Neutrophil (primary cell): ENCODE results near the gene TMEM229B.

Source experiments
- H3K27ac ChIP-seq: fragments of 200-600 bp; sonication (generic); 2 replicates; pipeline ENCODE4 v1.5.1; 2016; ENCODE audit warnings: mild to moderate bottlenecking, moderate library complexity
- H3K27me3 ChIP-seq: fragments of 200-600 bp; sonication (generic); 2 replicates; pipeline ENCODE4 v1.6.0; 2016; ENCODE audit warnings: mild to moderate bottlenecking
- H3K36me3 ChIP-seq: fragments of 200-600 bp; sonication (generic); 2 replicates; pipeline ENCODE4 v1.5.1; 2017
- H3K4me1 ChIP-seq, 2 experiments: fragments of 200-600 bp in 1 of 2; sonication (generic) in 1 of 2; 1 replicate in 1 of 2; 2 replicates in 1 of 2; pipeline versions ENCODE4 v1.5.1 to v1.6.1; 2013 to 2016; ENCODE audit warnings: low read depth in 1 of 2, low read length in 1 of 2, mild to moderate bottlenecking in 1 of 2, moderate library complexity in 1 of 2; ENCODE audit not compliant: control insufficient read depth in 1 of 2, insufficient read depth in 1 of 2
- H3K4me3 ChIP-seq, 2 experiments: fragments of 200-600 bp in 1 of 2; sonication (generic) in 1 of 2; 1 replicate in 1 of 2; 2 replicates in 1 of 2; pipeline ENCODE4 v1.5.1; 2013 to 2016; ENCODE audit warnings: low read depth in 1 of 2, low read length in 1 of 2, mild to moderate bottlenecking in 1 of 2, moderate library complexity in 1 of 2
- H3K9me3 ChIP-seq: fragments of 200-600 bp; sonication (generic); 2 replicates; pipeline ENCODE4 v1.5.1; 2016
- TF ChIP-seq, protein P1 (sequence below): fragments of 200-600 bp; sonication (generic); IDR thresholded peaks from 2 replicates; pipeline ENCODE4 v1.5.1; 2016; ENCODE audit warnings: antibody characterized with exemption

The TMEM229B gene

DNA sequence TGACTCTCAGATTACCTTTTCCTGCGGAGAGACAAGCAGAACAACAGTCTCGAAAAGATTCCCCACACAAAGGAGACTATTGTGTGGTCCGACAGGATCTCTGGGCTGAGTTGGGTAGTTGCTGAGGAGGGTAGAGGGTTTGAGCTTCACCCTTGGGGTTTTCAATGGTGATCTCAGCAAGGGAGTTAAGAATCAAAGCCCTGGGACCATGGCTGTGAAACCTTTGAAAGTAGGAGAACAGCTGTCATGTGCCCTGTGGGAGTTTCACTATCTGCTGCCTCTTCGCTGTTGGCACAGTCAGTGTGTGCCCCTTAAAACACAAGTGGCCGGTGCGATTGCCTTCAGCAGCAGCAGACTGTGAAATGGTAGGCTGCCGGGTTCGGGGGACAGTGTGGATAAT lies 62.4 kb downstream of the TMEM229B start:
- peaks cover 43% of the 10 kb centered on the region for H3K27me3 ChIP-seq
- peaks cover 0 to 6% of the 10 kb centered on the region in 2 experiments for H3K4me1 ChIP-seq
- no peak overlapping the region for H3K4me3 ChIP-seq
- no peaks in the 10 kb centered on the region for H3K9me3 ChIP-seq
- no peaks in the 10 kb centered on the region for H3K36me3 ChIP-seq
- TF ChIP-seq, protein P1, sequence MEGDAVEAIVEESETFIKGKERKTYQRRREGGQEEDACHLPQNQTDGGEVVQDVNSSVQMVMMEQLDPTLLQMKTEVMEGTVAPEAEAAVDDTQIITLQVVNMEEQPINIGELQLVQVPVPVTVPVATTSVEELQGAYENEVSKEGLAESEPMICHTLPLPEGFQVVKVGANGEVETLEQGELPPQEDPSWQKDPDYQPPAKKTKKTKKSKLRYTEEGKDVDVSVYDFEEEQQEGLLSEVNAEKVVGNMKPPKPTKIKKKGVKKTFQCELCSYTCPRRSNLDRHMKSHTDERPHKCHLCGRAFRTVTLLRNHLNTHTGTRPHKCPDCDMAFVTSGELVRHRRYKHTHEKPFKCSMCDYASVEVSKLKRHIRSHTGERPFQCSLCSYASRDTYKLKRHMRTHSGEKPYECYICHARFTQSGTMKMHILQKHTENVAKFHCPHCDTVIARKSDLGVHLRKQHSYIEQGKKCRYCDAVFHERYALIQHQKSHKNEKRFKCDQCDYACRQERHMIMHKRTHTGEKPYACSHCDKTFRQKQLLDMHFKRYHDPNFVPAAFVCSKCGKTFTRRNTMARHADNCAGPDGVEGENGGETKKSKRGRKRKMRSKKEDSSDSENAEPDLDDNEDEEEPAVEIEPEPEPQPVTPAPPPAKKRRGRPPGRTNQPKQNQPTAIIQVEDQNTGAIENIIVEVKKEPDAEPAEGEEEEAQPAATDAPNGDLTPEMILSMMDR, result no peak
- H3K27ac ChIP-seq, result no peak overlapping the region

DNA sequence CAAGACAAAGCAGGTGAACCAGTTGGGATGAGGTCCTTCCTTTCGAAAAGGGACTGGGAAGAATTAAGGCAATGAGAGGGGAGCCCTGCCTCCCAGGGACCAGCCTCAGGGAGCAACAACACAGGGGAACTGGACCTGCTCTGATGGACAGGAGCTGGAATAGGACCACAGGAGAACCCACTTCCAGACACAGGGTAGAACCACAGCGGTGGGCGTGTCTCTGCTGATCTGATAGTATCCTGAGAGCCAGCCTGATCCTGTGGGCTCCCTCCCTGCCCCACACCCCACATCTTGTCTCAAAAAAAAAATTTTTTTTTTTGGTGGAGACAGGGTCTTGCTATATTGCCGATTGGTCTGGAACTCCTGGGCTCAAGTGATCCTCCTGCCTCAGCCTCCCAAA lies 62.9 kb downstream of the TMEM229B start:
- TF ChIP-seq, protein P1, result no peak

DNA sequence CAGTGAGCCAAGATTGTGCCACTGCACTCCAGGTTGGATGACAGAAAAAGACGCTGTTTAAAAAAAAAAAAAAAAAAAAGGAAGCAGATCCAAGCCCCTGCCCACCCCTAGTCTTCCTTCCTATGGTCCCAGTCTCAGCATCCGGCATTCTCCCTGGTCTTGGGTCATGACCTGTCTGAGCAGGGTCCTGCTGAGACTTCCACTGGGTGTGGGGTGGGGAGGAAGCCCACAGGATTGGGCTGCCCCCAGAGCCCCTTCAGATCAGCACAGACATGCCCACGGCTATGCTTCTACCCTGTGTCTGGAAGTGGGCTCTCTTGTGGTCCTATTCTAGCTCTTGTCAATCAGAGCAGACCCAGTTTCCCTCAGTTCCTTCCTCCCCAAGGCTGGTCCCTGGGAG lies 64.0 kb downstream of the TMEM229B start:
- Histone ChIP-seq H3K36me3 (no peaks in the 10 kb centered on the region), H3K9me3 (no peaks in the 10 kb centered on the region), H3K4me3 (no peak overlapping the region), H3K27ac (no peak overlapping the region), H3K27me3 (peaks cover 43% of the 10 kb centered on the region), H3K4me1 (peaks cover 0 to 6% of the 10 kb centered on the region in 2 experiments)
- TF ChIP-seq, protein P1, result no peak

More for the DNA sequence above, 62.9 kb downstream of the TMEM229B start:
- Histone ChIP-seq H3K27me3 (peaks cover 43% of the 10 kb centered on the region), H3K27ac (no peak overlapping the region), H3K4me1 (peaks cover 0 to 6% of the 10 kb centered on the region in 2 experiments), H3K4me3 (no peak overlapping the region), H3K9me3 (no peaks in the 10 kb centered on the region), H3K36me3 (no peaks in the 10 kb centered on the region)

DNA sequence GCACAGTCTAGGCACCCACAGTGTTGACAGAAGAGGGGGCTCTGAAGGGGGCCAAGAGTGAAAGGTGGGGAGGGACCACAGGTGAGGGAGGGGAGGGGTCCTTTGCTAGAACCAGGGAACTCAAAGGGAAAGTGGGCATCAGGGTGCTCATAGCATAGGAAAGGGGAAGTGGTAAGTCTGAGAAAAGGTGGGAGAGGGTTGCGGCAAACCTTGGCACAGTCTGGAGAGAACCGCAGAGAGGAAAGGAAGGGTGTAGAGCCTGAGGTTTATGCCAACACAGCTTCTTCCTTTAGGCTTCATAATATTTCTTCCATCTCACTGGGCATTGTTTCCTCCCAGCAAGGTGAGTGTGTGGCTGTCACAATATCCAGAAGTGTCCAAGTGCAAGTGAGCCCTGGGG lies 65.1 kb downstream of the TMEM229B start:
- no peaks in the 10 kb centered on the region for H3K36me3 ChIP-seq
- TF ChIP-seq, protein P1, result no peak
- H3K27ac ChIP-seq, result no peak overlapping the region
- H3K27me3 ChIP-seq, result peaks cover 43% of the 10 kb centered on the region
- peaks cover 0 to 6% of the 10 kb centered on the region in 2 experiments for H3K4me1 ChIP-seq
- H3K4me3 ChIP-seq, result no peak overlapping the region
- H3K9me3 ChIP-seq, result no peaks in the 10 kb centered on the region

DNA sequence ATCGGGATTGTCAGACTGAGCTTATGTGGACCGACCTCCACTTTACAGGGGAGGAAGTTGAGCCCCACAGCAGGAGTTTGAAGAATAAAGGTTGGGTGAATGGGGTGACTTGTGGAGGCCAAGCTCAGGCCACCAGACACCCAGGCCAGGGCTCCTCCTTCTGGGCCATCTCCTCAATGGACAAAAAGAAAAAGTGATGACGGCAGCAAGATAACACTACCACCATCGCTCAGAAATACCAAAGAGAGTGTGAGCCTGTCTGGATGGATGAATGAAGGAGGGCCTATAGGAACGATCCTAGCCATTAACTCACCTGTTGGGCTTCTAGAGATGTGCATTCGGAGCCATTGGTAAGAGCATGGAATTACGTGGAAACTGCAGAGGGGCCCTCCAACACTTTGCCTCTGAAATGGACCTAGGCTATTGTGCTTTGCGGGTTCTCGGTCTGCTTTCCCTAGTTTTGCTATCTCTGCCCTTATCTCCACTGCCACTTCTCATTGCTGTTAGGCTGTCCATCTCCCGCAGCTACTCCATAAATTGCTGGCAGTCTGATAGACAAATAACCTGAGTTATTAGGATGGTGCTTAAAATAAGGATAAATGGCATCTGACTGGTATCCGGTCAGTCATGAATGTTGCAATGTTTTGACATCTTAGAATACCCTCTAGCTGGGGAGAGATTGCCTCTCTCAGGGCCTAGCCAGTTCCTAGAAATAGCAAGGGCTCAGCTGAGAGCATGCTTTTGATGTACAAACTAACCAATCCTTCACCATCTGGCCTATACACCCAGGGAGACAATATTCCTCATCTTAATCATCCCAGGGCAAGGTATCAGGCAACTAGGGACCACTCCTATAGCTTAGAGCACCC lies 66.9 kb downstream of the TMEM229B start:
- Histone ChIP-seq H3K4me3 (no peak overlapping the region), H3K27me3 (peaks cover 35% of the 10 kb centered on the region), H3K4me1 (peaks cover 0 to 6% of the 10 kb centered on the region in 2 experiments), H3K27ac (no peak overlapping the region), H3K9me3 (no peaks in the 10 kb centered on the region), H3K36me3 (no peaks in the 10 kb centered on the region)
- TF ChIP-seq, protein P1, result no peak
